Measurements from ENCODE around the gene TPX2.

- TF ChIP-seq POLR2A (IDR thresholded peaks at IDR 0.05), result no peak
- TF ChIP-seq, protein P1, sequence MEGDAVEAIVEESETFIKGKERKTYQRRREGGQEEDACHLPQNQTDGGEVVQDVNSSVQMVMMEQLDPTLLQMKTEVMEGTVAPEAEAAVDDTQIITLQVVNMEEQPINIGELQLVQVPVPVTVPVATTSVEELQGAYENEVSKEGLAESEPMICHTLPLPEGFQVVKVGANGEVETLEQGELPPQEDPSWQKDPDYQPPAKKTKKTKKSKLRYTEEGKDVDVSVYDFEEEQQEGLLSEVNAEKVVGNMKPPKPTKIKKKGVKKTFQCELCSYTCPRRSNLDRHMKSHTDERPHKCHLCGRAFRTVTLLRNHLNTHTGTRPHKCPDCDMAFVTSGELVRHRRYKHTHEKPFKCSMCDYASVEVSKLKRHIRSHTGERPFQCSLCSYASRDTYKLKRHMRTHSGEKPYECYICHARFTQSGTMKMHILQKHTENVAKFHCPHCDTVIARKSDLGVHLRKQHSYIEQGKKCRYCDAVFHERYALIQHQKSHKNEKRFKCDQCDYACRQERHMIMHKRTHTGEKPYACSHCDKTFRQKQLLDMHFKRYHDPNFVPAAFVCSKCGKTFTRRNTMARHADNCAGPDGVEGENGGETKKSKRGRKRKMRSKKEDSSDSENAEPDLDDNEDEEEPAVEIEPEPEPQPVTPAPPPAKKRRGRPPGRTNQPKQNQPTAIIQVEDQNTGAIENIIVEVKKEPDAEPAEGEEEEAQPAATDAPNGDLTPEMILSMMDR (IDR thresholded peaks at IDR 0.05), result no peak
Observed at GRCh38 chr20:31815408-31816188, 76.5 kb downstream of the TPX2 start.
